HG03139 (cell line): Measurements from ENCODE around the gene P3H2.

Experiments
- ATAC-seq: cut with Tn5 transposase; IDR thresholded peaks from one replicate; pipeline ENCODE4 v1.9.1; 2021; ENCODE audit not compliant: unreplicated experiment

The P3H2 gene

GRCh38 chr3:190019006-190019405, 101.7 kb downstream of the P3H2 start:
- ATAC-seq = no peak

GRCh38 chr3:190018460-190018859, 102.2 kb downstream of the P3H2 start:
- ATAC-seq = no peak

- no peak for ATAC-seq
Observed at GRCh38 chr3:190017521-190018288, 103.0 kb downstream of the P3H2 start.

GRCh38 chr3:190016966-190017365, 103.7 kb downstream of the P3H2 start:
- ATAC-seq = no peak

GRCh38 chr3:190014940-190015339, 105.8 kb downstream of the P3H2 start:
- ATAC-seq = no peak

GRCh38 chr3:190013943-190014924, 106.5 kb downstream of the P3H2 start:
- no peak for ATAC-seq

- ATAC-seq = no peak
Observed at GRCh38 chr3:190012784-190013183, 107.9 kb downstream of the P3H2 start.

GRCh38 chr3:190012314-190012782, 108.3 kb downstream of the P3H2 start:
- ATAC-seq = no peak

GRCh38 chr3:190010486-190010885, 110.2 kb downstream of the P3H2 start:
- no peak for ATAC-seq

GRCh38 chr3:190009614-190010013, 111.1 kb downstream of the P3H2 start:
- ATAC-seq = no peak

GRCh38 chr3:190008432-190008831, 112.3 kb downstream of the P3H2 start:
- ATAC-seq = no peak

GRCh38 chr3:190005343-190006113, 115.2 kb downstream of the P3H2 start:
- no peak for ATAC-seq

GRCh38 chr3:190004656-190005055, 116.0 kb downstream of the P3H2 start:
- ATAC-seq = no peak

GRCh38 chr3:190003681-190004123, 117.0 kb downstream of the P3H2 start:
- no peak for ATAC-seq

- no peak for ATAC-seq
Observed at GRCh38 chr3:190003068-190003467, 117.6 kb downstream of the P3H2 start.

GRCh38 chr3:190001426-190001825, 119.3 kb downstream of the P3H2 start:
- no peak for ATAC-seq

- ATAC-seq = no peak
Observed at GRCh38 chr3:190000861-190001196, 119.9 kb downstream of the P3H2 start.

GRCh38 chr3:190000187-190000860, 120.4 kb downstream of the P3H2 start:
- no peak for ATAC-seq

GRCh38 chr3:189999718-190000117, 121.0 kb downstream of the P3H2 start:
- no peak for ATAC-seq

- no peak for ATAC-seq
Observed at GRCh38 chr3:189995129-189995528, 125.6 kb downstream of the P3H2 start.

- ATAC-seq = no peak
Observed at GRCh38 chr3:189990826-189991225, 129.9 kb downstream of the P3H2 start.
